Fibroblast of the conjunctiva (primary cell): ENCODE results near the gene FCAR.
"Not testable (repeated sequence)": the region's sequence is repeated elsewhere in the genome, so short reads cannot be mapped to it uniquely, and the experiment has no call there.

Experiments
- DNase-seq: peaks from one replicate; pipeline ENCODE4 v3.0.0-alpha.2; 2010; ENCODE audit warnings: low read depth

The FCAR gene

GRCh38 chr19:54873990-54874389, at the start of gene FCAR:
FCAR (plus strand) TSS chr19:54874235; CDS start chr19:54874290, 55 bp downstream.
- DNase-seq: no peak

DNA sequence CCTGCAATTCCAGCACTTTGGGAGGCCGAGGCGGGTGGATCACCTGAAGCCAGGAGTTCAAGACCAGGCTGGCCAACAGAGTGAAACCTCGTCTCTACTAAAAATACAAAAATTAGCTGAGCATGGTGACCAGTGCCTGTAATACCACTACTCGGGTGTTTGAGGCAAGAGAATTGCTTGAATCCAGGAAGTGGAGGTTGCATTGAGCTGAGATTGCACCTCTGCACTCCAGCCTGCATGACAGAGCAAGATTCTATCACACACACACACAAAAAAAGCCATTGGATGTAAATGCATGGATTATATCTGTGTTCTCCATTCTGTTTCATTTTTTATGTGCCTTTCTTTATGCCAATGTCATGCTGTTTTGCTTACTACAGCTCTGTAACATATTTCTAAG, 49.6 kb upstream of the FCAR start:
- not testable (repeated sequence) for DNase-seq

GRCh38 chr19:54825326-54825725, 48.7 kb upstream of the FCAR start:
- not testable (repeated sequence) for DNase-seq

GRCh38 chr19:54828064-54828463, 46.0 kb upstream of the FCAR start:
- DNase-seq: not testable (repeated sequence)

GRCh38 chr19:54832496-54832895, 41.5 kb upstream of the FCAR start, which contains the start of gene KIR2DS4:
KIR2DS4 (plus strand) TSS chr19:54832676.
- not testable (repeated sequence) for DNase-seq

DNA sequence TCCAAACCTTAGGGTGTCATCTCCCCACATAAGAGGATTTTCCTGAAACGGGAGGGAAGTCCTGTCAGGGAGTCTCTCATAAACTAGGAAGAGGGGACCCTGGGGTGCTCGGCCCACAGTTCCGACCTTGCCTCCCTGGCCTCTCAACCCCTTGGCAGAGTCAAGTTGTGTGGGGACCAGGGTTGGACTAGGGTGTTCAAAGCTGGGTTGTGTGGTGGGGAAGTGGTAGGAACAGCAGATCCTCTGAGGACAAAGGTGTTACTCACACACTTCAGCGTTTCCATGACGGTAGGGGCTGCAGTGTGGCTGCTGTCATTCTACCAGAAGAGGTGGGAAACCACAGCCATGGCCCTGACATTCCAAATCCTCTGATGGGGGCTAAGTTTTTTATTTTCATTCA, 38.9 kb upstream of the FCAR start:
- not testable (repeated sequence) for DNase-seq

DNA sequence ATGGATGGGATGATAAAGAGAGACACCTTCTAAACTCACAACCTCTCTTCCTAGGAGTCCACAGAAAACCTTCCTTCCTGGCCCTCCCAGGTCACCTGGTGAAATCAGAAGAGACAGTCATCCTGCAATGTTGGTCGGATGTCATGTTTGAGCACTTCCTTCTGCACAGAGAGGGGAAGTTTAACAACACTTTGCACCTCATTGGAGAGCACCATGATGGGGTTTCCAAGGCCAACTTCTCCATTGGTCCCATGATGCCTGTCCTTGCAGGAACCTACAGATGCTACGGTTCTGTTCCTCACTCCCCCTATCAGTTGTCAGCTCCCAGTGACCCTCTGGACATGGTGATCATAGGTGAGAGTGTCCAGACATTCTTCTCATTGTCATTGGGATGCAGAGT, 36.5 kb upstream of the FCAR start:
- not testable (repeated sequence) for DNase-seq

DNA sequence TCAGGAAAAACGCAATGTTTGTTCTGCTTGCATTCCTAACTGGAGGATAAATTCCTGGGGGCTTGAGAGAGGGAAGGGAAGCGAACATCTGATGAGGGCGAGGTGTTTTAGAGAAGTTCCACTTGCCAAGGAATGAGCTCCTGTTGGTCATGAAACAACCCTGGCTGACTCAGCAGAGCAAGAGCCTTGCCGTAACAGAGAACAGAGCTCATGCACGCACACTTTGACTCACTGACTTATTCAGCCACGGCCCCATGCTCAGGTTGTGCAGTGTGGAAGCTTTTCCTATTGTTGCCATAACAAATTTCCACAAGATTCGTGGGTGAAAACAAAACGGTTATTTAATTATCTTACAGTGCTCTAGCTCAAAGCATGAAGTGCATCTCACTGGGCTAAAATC, 30.9 kb upstream of the FCAR start:
- DNase-seq: not testable (repeated sequence)

DNA sequence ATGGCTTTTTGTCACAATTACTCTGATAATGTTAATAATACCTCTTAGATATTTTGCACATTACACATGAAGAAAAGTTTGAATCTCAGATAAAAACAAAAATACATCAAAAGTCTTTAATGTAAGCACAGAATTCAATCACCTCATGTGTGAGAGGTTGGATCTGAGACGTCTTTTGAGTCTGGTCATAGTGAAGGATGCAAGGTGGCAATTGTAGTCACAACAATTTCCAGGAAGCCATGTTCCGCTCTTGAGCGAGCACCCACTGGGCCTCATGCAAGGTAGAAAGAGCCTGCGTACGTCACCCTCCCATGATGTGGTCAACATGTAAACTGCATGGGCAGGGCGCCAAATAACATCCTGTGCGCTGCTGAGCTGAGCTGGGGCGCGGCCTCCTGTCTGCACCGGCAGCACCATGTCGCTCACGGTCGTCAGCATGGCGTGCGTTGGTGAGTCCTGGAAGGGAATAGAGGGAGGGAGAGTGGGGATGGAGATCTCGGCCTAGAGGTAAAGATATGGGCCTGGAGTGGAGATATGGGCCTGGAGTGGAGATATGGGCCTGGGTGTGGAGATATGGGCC, 23.9 kb upstream of the FCAR start, which contains the start of gene KIR3DL2:
Gene KIR3DL2 (plus strand): TSS at position 383 of the 580 bp plus-strand sequence. CDS start 33 bp downstream, at position 416.
- not testable (repeated sequence) for DNase-seq

DNA sequence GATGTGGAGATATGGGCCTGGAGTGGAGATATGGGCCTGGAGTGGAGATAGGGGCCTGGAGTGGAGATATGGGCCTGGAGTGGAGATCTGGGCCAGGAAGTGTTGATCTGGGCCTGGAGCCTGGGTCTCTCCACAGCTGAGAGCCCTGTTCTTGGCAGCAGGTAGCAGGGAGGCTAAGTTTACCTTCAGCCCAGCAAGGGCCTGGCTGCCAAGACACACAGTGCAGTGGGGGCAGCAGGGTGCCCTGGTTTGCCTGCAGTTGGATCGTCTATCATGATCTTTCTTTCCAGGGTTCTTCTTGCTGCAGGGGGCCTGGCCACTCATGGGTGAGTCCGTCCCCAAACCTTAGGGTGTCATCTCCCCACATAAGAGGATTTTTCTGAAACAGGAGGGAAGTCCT, 23.1 kb upstream of the FCAR start:
- DNase-seq: no peak

DNA sequence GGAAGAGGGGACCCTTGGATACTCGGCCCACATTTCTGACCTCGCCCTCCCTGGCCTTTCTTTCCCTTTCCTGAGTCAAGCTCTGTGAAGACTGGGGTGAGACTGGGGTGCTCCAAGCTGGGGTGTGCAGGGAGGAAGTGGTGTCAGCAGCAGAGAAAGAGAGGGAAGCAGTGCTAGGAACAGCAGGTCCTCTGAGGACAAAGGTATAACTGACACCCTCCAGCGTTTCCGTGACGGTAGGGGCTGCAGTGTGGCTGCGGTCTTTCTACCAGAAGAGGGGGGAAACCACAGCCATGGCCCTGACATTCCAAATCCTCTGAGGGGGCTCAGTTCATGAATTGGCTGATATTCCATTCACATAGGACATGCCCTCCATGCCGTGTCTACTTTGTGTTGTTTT, 22.7 kb upstream of the FCAR start:
- no peak for DNase-seq

DNA sequence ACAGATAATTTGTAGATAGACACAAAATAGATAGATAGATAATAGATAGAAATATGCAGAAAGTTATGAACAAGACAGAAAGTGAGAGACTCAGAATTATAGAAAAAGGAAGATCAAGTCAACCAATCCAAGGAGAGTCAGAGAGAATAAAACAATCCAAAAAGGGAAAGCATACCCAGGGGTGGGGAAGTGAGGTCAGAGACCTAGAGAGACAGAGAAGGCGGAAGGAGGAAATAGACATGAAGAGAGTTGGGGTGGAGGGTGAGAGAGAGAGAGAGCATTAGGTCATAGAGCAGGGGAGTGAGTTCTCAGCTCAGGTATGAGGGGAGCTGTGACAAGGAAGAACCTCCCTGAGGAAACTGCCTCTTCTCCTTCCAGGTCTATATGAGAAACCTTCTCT, 18.8 kb upstream of the FCAR start:
- DNase-seq: not testable (repeated sequence)

DNA sequence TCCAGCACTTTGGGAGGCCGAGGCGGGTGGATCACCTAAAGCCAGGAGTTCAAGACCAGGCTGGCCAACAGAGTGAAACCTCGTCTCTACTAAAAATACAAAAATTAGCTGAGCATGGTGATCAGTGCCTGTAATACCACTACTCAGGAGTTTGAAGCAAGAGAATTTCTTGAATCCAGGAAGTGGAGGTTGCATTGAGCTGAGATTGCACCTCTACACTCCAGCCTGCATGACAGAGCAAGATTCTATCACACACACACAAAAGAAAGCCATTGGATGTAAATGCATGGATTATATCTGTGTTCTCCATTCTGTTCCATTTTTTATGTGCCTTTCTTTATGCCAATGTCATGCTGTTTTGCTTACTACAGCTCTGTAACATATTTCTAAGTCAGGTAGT, 15.6 kb upstream of the FCAR start:
- DNase-seq: not testable (repeated sequence)

DNA sequence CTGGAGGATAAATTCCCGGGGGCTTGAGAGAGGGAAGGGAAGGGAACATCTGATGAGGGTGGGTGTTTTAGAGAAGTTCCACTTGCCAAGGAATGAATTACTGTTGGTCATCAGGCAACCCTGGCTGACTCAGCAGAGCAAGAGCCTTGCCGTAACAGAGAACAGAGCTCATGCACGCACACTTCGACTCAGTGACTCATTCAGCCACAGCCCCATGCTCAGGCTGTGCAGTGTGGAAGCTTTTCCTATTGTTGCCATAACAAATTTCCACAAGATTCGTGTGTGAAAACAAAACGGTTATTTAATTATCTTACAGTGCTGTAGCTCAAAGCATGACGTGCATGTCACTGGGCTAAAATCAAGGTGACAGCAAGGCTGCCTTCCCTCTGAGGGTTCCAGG, 14.6 kb upstream of the FCAR start:
- not testable (repeated sequence) for DNase-seq

- not testable (repeated sequence) for DNase-seq
Measured at GRCh38 chr19:54863459-54863858, 10.6 kb upstream of the FCAR start.

DNA sequence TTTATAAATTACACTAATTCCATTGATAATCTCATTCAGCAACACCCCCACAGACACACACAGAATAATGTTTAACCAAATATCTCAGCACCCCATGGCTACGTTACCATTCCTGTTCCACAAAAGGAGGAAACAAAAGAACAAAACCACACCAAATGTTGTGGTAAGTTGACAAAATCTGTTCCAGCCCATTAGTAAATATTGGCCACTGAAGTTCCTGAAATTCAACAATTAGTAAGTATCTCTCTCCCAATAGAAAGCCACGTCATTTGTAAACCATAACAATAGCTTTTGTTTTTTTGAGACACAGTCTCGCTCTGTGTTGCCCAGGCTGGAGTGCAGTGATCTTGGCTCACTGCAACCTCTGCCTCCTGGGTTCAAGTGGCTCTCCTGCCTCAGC, 2.3 kb upstream of the FCAR start:
- DNase-seq: no peak

DNA sequence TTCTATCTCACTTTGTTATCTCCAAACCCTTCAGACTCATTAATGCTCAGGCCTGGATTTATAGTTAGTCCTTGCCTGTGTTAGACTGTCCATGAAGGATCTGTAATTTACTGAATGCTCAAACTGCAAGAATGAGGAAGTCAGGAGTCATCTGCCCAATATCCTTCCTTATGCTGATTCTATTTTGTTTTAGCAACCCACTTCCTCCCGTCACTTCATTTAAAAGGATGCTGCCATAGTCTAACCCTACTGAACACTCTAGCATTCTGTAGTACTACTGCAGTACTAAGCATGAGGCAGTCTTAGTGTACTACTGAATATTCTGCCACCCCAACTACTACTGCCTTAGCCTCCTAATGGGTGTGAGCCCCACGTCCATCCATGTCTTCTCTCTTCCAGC, 1.5 kb downstream of the FCAR start:
- DNase-seq: no peak

GRCh38 chr19:54877471-54877870, 3.4 kb downstream of the FCAR start:
- no peak for DNase-seq

DNA sequence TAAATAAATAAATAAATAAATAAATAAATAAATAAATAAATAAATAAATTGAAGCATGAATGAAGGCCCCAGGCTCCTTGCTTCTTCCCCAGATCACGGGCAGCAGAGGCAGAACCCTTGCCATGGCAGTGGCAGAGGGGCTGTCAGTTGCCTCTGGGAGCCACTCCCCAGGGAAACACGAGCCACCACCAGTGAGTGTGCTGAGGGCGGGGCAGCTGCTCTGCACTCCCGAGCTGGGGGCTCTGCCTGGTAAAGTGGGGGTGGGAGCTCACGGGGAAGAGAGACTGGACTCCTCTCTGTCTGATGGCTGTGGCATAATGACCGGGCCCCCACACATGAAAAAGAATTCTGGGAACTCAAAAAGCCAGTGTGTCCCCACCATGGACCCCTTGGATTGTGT, 7.8 kb downstream of the FCAR start:
- no peak for DNase-seq

DNA sequence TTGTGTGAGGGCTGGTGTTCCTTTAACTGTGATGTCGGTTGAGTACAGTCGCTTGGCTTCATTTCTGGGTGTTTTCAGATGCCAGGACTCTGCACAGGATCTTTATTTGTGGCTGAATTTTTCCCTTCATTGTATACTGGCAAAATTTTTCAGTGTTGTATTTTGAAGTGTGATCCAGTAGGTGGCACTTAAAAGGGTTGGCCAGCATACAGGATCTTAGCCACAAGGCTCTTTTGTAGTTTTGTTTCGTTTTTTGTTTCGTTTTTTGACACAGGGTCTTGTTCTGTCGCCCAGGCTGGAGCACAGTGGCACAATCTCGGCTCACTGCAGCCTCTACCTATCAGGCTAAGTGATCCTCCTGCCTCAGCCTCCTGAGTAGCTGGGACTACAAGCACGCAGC, 8.7 kb downstream of the FCAR start:
- DNase-seq: no peak

DNA sequence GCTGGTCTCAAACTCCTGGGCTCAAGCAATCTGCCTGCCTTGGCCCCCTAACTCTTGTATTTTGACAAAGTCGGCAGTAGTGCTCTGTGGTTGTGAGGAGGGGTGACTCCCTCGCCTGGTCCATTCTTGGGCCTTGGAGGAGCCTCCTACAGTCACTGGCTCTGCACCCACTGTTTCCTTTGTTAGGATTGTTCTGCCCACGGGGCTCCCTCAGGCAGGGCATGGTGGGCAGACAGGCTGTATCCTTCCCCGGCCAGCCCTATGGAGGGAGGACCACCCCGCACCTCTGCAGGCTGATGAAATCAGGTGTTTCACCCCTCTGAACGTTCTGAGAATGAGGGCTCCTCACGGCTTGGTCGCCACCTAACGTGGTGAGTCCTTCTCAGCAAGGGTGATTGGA, 9.2 kb downstream of the FCAR start:
- DNase-seq: no peak

GRCh38 chr19:54888239-54888638, 14.2 kb downstream of the FCAR start:
- no peak for DNase-seq

GRCh38 chr19:54889566-54889965, 15.5 kb downstream of the FCAR start:
- DNase-seq: no peak

DNA sequence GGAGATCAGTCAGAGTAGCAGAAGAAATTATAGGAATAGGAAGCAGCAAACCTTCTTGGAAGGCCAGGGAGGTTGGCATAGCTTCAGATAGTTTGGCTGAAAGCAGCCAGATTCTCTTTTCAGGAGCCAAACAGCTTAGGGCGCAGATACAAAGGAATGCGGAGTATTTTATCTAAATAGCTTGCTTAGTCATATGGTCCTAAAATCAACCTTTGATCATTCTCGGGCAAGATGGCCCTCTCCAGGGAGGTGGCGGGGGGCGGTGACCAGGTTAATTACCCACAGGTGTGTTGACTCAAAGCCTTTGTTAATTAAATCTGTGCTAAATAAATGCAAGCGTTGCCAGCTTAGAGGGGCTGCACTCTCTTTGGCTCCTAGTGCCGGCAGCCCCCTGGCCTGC, 19.4 kb downstream of the FCAR start:
- no peak for DNase-seq
